Neural progenitor cell (in vitro differentiated cells): ENCODE measurements around the gene OR5H14. TPM values are rescaled to one million over a fixed set of nuclear protein-coding genes. Genes with fewer than 3 reads are reported as not detected.
A peak's percentile ranks its signal among the peaks of the same experiment; 100 is the strongest.
"Not testable (repeated sequence)": the region's sequence is repeated elsewhere in the genome, so short reads cannot be mapped to it uniquely, and the experiment has no call there.

Source experiments
- DNase-seq: peaks from one replicate; pipeline ENCODE4 v3.0.0-alpha.2; 2016; ENCODE audit warnings: low spot score
- H2AFZ ChIP-seq: fragments of 200-600 bp; sonication (generic); replicated peaks from 2 replicates; pipeline ENCODE4 v1.6.1; 2016; ENCODE audit warnings: antibody characterized with exemption
- H3F3A ChIP-seq: fragments of 200-600 bp; sonication (generic); 2 replicates; pipeline ENCODE4 v1.6.1; 2016; ENCODE audit warnings: antibody characterized with exemption, low read depth
- H3K27ac ChIP-seq: fragments of 200-600 bp; sonication (generic); 2 replicates; pipeline ENCODE4 v1.5.1; 2016; ENCODE audit warnings: mild to moderate bottlenecking
- H3K27me3 ChIP-seq: fragments of 200-600 bp; sonication (generic); 2 replicates; pipeline ENCODE4 v1.6.1; 2016; ENCODE audit warnings: mild to moderate bottlenecking, moderate library complexity
- H3K36me3 ChIP-seq: fragments of 200-600 bp; sonication (generic); 2 replicates; pipeline ENCODE4 v1.5.1; 2016
- H3K4me1 ChIP-seq: fragments of 200-600 bp; sonication (generic); 2 replicates; pipeline ENCODE4 v1.6.1; 2016; ENCODE audit warnings: mixed run types
- H3K4me2 ChIP-seq: fragments of 200-600 bp; sonication (generic); 2 replicates; pipeline ENCODE4 v1.6.1; 2016
- H3K4me3 ChIP-seq: fragments of 200-600 bp; sonication (generic); 2 replicates; pipeline ENCODE4 v1.5.1; 2016
- H3K79me2 ChIP-seq: fragments of 200-600 bp; sonication (generic); 2 replicates; pipeline ENCODE4 v1.6.1; 2016; ENCODE audit warnings: low read depth
- H3K9ac ChIP-seq: fragments of 200-600 bp; sonication (generic); 2 replicates; pipeline ENCODE4 v1.6.1; 2016
- H3K9me3 ChIP-seq: fragments of 200-600 bp; sonication (generic); 2 replicates; pipeline ENCODE4 v1.5.1; 2016; ENCODE audit warnings: low read depth
- H4K20me1 ChIP-seq: fragments of 200-600 bp; sonication (generic); 2 replicates; pipeline ENCODE4 v1.6.1; 2016; ENCODE audit warnings: low read depth
- H3K27ac Mint-ChIP-seq: 3 replicates; pipeline ENCODE4 v1.8.0; 2021; ENCODE audit warnings: mixed read lengths
- H3K27me3 Mint-ChIP-seq: 2 replicates; pipeline ENCODE4 v1.8.0; 2022; ENCODE audit warnings: low read depth, mild to moderate bottlenecking, inconsistent platforms, moderate library complexity, mixed read lengths; ENCODE audit not compliant: insufficient read depth
- H3K36me3 Mint-ChIP-seq: 3 replicates; pipeline ENCODE4 v1.8.0; 2021; ENCODE audit warnings: mixed read lengths
- H3K4me1 Mint-ChIP-seq: 3 replicates; pipeline ENCODE4 v1.8.0; 2021; ENCODE audit warnings: mixed read lengths
- H3K4me3 Mint-ChIP-seq: 3 replicates; pipeline ENCODE4 v1.8.0; 2021; ENCODE audit warnings: mild to moderate bottlenecking, moderate library complexity, mixed read lengths
- H3K9me3 Mint-ChIP-seq: 3 replicates; pipeline ENCODE4 v1.8.0; 2020; ENCODE audit warnings: mixed read lengths
- EZH2 ChIP-seq: fragments of 200-600 bp; sonication (generic); IDR thresholded peaks from 2 replicates; pipeline ENCODE4 v1.6.1; 2017; ENCODE audit warnings: antibody characterized with exemption, mild to moderate bottlenecking, moderate library complexity
- EZH2phosphoT487 ChIP-seq: fragments of 200-600 bp; sonication (generic); IDR thresholded peaks from 2 replicates; pipeline ENCODE4 v1.6.1; 2017; ENCODE audit warnings: antibody characterized with exemption
- total RNA-seq: library from RNA; depleted of rRNA; stranded (reverse); fragments of >200 nt; gene quantifications from 2 replicates; pipeline ENCODE4 v1.2.3, GENCODE V29; 2015; ENCODE audit warnings: low replicate concordance
- TF ChIP-seq, protein P1 (sequence below): fragments of 200-600 bp; sonication (generic); IDR thresholded peaks from 2 replicates; pipeline ENCODE4 v1.5.1; 2017; ENCODE audit warnings: antibody characterized with exemption, mild to moderate bottlenecking

OR5H14 gene
- total RNA-seq, 1 donor from 2014 or later = not detected

DNA sequence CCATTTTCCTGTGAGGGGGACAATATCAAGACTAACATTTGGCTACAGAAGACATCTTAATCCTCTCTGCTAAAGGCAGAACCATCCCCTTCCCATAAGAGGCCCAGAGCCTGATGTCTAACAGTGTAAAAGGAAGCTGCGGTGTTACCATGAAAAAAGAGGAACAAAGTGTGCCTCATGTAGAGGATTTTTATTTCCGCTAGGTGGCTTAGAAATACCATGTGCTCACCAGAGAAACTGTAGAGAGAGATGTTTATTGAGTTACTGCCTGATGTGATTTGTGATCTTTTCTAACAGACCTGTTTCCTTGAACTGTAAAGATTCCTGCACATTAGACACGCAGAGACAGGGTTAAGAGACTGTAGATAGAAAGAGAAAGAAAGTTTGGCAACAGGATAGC is 41.3 kb downstream of the OR5H14 start:
- H3K4me3 Mint-ChIP-seq = no peak overlapping the region

GRCh38 chr3:98190911-98191310 is 43.6 kb downstream of the OR5H14 start:
- H3K9ac ChIP-seq, H3K36me3 ChIP-seq, H3K4me1 Mint-ChIP-seq, H3K36me3 Mint-ChIP-seq, H3K9me3 Mint-ChIP-seq, H3K4me3 ChIP-seq, H3K27me3 Mint-ChIP-seq, DNase-seq, H3K27me3 ChIP-seq, H3K4me3 Mint-ChIP-seq, H2AFZ ChIP-seq, H3K4me2 ChIP-seq, H3F3A ChIP-seq, H3K27ac Mint-ChIP-seq, H3K79me2 ChIP-seq, H3K4me1 ChIP-seq, H3K27ac ChIP-seq, H4K20me1 ChIP-seq, H3K9me3 ChIP-seq: not testable (repeated sequence)

More for the DNA sequence above, 41.3 kb downstream of the OR5H14 start:
- H3F3A ChIP-seq = no peaks in the 10 kb centered on the region
- H3K36me3 Mint-ChIP-seq = no peaks in the 10 kb centered on the region
- H3K9ac ChIP-seq = no peak overlapping the region
- no peaks in the 10 kb centered on the region for H4K20me1 ChIP-seq
- peaks cover 3% of the 10 kb centered on the region for H3K27me3 Mint-ChIP-seq
- no peaks in the 10 kb centered on the region for H3K4me1 Mint-ChIP-seq
- no peaks in the 10 kb centered on the region for H3K36me3 ChIP-seq
- H3K4me2 ChIP-seq = no peak overlapping the region
- H3K4me3 ChIP-seq = no peak overlapping the region
- no peak overlapping the region for H3K27ac Mint-ChIP-seq
- TF ChIP-seq EZH2 = no peak
- TF ChIP-seq, protein P1, sequence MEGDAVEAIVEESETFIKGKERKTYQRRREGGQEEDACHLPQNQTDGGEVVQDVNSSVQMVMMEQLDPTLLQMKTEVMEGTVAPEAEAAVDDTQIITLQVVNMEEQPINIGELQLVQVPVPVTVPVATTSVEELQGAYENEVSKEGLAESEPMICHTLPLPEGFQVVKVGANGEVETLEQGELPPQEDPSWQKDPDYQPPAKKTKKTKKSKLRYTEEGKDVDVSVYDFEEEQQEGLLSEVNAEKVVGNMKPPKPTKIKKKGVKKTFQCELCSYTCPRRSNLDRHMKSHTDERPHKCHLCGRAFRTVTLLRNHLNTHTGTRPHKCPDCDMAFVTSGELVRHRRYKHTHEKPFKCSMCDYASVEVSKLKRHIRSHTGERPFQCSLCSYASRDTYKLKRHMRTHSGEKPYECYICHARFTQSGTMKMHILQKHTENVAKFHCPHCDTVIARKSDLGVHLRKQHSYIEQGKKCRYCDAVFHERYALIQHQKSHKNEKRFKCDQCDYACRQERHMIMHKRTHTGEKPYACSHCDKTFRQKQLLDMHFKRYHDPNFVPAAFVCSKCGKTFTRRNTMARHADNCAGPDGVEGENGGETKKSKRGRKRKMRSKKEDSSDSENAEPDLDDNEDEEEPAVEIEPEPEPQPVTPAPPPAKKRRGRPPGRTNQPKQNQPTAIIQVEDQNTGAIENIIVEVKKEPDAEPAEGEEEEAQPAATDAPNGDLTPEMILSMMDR = peak; percentile 42
- H3K9me3 Mint-ChIP-seq = no peaks in the 10 kb centered on the region
- no peaks in the 10 kb centered on the region for H3K79me2 ChIP-seq
- no peaks in the 10 kb centered on the region for H3K27me3 ChIP-seq
- H3K27ac ChIP-seq = no peak overlapping the region
- DNase-seq = peak; percentile 16
- H3K4me1 ChIP-seq = no peaks in the 10 kb centered on the region
- peak overlapping the region; percentile 38 for H2AFZ ChIP-seq
- no peaks in the 10 kb centered on the region for H3K9me3 ChIP-seq

GRCh38 chr3:98196293-98196692 is 49.0 kb downstream of the OR5H14 start:
- not testable (repeated sequence) for H3K4me1 Mint-ChIP-seq, H3K27ac Mint-ChIP-seq, H3K27ac ChIP-seq, H3K4me2 ChIP-seq, H3K36me3 ChIP-seq, H4K20me1 ChIP-seq, H3K4me3 ChIP-seq, H3K9ac ChIP-seq, H3K79me2 ChIP-seq, H3K4me3 Mint-ChIP-seq, DNase-seq, H3F3A ChIP-seq, H2AFZ ChIP-seq, H3K9me3 ChIP-seq, H3K27me3 ChIP-seq, H3K9me3 Mint-ChIP-seq, H3K27me3 Mint-ChIP-seq, H3K4me1 ChIP-seq, H3K36me3 Mint-ChIP-seq

DNA sequence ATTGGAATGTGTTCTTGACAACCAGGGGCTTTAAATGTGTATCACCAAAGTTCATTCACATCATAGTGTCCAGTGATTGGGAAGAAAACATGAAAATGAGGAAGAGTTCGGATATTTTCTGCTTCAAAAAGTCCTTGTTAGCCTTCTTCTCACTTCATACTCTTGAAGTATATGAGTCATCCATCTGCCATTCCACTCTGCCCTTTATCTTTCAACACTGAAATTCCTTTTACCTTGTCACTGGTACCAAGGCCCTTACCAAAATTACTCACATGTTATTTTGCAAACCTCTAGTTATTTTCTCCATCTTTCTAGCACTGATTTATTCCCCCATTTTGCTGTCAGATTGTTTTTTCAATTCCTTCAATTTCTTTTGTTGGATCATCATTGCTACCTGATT is 51.7 kb downstream of the OR5H14 start:
- no peak overlapping the region for H3K27ac Mint-ChIP-seq
- Histone ChIP-seq H4K20me1 (no peaks in the 10 kb centered on the region), H3K36me3 (no peaks in the 10 kb centered on the region), H3K4me3 (no peak overlapping the region), H3K27me3 (no peaks in the 10 kb centered on the region), H2AFZ (no peak overlapping the region), H3K27ac (no peak overlapping the region), H3K4me1 (no peaks in the 10 kb centered on the region), H3K9me3 (no peaks in the 10 kb centered on the region), H3F3A (no peaks in the 10 kb centered on the region), H3K4me2 (no peak overlapping the region), H3K79me2 (no peaks in the 10 kb centered on the region), H3K9ac (no peak overlapping the region)
- no peaks in the 10 kb centered on the region for H3K9me3 Mint-ChIP-seq
- DNase-seq = no peak
- no peaks in the 10 kb centered on the region for H3K36me3 Mint-ChIP-seq
- no peaks in the 10 kb centered on the region for H3K4me1 Mint-ChIP-seq
- peaks cover 2% of the 10 kb centered on the region for H3K27me3 Mint-ChIP-seq
- TF ChIP-seq EZH2 (no peak), EZH2phosphoT487 (no peak)
- TF ChIP-seq, protein P1 = no peak
- no peak overlapping the region for H3K4me3 Mint-ChIP-seq

Other genes with a start within 250 kb of the OR5H14 start
- gene RIOX2, start 175.0 kb upstream of the OR5H14 start, total RNA-seq = 10.4 TPM in 2 replicates
- gene GABRR3, start 112.2 kb upstream of the OR5H14 start, total RNA-seq = not detected in 2 replicates
- gene OR5AC2, start 60.3 kb upstream of the OR5H14 start, total RNA-seq = not detected in 2 replicates
- not detected in 2 replicates for gene OR5H1, start 16.8 kb upstream of the OR5H14 start, total RNA-seq
- not detected in 2 replicates for gene OR5H15, start 19.2 kb downstream of the OR5H14 start, total RNA-seq
- gene OR5H6, start 116.8 kb downstream of the OR5H14 start, total RNA-seq = not detected in 2 replicates
- not detected in 2 replicates for gene OR5H2, start 135.0 kb downstream of the OR5H14 start, total RNA-seq
- not detected in 2 replicates for gene OR5K4, start 206.4 kb downstream of the OR5H14 start, total RNA-seq
- not detected in 2 replicates for gene OR5K3, start 243.2 kb downstream of the OR5H14 start, total RNA-seq